Suppressor macrophage treated with lipopolysaccharide for 1 hour (primary cell): ENCODE measurements around the gene SLF2.

Experiments used
- DNase-seq, 3 donors: peaks; one replicate each; pipeline ENCODE4 v3.0.0-alpha.2; 2020 to 2022

The SLF2 gene

DNA sequence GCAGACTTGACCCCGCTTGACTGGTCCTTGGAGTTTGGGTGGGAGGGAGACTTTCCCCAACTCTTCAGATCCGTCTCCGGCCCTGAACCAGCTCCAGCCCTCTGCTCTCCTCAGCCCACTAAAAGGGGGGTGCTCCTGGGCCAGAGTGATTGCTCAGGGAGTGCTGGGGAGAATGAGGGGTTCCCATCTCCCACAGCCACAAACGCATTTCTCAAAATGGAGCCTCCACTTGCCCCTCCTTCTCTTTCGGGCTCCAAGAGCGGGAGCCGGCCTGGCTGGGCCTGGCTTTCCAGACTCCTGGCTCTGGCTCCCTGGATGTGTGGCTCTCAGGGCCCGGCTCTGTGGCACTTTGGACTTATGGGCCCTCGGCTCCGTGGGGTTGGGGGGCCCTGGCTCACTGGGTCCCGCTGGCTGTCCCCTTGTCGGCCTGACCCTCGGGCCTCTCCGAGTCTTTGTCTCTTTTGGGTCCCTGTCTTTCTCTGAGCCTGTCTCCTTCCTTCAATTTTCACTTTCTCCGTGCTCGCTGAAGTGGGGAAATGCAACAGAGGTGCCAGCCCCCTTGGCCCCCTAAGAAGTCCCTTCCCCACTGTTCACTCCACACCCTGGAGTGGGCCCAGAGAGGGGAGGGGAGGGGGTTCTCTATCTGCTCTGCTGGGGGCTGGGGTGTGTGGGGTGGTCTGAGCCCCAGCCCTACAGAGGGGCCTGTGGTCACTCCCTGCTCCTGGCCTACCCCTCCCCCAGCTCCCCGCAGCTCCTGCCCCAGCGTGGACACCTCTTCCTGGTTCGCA is 87.6 kb downstream of the SLF2 start:
- DNase-seq = peak in 2 of 3 donors; percentile 14 to 39

DNA sequence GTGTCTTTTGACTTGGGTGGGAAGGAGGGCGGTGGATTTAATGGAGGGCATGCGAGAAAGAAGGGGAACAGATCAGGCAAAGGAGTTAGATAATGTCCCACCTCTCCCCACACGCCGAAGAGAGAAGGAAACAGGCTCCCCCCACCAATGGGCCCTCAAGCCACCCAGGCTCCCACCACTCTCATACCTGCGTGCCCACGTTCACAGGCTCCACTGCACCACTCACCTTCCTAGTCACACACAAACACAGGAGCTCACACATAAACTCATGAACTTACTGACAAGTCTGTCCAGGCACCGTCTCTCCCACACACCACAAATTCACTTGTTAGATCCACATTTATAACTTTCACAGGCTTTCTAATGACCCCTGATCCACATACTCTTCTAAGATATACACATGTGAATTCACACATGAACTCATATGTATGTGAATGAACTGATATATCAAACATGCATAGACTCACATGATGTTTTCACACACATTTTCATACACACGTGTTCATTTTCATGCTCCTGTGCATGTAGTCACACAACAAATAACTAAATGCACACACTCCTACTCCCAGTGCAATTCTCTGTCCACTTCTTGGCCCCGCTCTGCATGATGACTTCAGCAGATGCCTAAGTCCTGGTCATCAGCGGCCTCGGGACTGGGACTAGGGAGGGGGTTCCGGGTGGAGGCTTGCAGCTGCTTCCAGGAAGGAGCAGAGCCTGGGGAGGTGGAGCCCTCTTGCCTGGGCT is 88.3 kb downstream of the SLF2 start:
- peak; percentile 69 to 87 (median 84) for DNase-seq

DNA sequence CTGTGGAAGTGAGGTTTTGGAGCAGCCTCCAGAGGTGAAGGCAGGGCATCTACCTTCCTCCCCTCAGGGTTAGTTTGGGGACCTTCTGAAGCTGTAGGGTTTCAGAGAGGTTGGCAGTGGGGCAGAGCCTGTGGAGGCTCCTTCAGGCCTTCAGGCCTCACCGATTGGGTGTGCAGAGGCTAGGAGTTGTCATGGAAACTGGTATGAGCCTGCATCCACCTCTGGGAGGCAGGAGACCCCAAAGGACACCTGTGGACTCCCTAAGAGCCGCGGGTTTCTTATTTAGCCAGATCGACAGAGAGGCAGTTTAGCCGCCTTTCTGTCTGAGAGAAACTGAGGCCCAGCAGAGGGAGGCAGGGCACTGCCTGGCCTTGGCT is 88.9 kb downstream of the SLF2 start:
- DNase-seq = no peak

DNA sequence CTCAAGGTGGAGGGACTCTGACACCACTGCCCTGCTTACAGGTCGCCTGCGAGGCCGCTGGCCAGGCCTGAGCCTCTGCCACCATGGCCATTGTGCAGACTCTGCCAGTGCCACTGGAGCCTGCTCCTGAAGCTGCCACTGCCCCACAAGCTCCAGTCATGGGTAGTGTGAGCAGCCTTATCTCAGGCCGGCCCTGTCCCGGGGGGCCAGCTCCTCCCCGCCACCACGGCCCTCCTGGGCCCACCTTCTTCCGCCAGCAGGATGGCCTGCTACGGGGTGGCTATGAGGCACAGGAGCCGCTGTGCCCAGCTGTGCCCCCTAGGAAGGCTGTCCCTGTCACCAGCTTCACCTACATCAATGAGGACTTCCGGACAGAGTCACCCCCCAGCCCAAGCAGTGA is 89.7 kb downstream of the SLF2 start:
- DNase-seq = no peak

DNA sequence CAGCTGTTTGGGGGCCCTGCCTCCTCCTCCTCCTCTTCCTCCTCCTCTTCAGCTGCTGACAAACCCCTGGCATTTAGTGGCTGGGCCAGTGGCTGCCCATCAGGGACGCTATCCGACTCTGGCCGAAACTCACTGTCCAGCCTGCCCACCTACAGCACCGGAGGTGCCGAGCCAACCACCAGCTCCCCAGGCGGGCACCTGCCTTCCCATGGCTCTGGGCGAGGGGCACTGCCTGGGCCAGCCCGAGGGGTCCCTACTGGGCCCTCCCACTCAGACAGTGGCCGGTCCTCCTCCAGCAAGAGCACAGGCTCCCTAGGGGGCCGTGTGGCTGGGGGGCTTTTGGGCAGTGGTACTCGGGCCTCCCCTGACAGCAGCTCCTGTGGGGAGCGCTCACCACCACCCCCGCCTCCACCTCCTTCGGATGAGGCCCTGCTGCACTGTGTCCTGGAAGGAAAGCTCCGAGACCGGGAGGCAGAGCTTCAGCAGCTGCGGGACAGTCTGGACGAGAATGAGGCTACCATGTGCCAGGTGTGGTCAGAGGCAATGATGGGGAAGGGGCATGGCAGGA is 91.0 kb downstream of the SLF2 start:
- DNase-seq = no peak

DNA sequence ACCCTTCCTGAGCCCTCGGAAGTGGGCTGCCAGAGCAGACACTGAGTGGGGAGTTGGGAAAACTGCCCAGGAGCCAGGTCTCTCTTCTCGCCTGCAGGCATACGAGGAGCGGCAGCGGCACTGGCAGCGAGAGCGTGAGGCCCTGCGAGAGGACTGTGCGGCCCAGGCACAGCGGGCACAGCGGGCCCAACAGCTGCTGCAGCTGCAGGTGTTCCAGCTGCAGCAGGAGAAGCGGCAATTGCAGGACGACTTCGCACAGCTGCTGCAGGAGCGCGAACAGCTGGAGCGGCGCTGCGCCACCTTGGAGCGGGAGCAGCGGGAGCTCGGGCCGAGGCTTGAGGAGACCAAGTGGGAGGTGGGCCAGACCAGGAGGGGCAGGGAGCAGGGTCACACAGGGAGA is 92.6 kb downstream of the SLF2 start:
- no peak for DNase-seq

DNA sequence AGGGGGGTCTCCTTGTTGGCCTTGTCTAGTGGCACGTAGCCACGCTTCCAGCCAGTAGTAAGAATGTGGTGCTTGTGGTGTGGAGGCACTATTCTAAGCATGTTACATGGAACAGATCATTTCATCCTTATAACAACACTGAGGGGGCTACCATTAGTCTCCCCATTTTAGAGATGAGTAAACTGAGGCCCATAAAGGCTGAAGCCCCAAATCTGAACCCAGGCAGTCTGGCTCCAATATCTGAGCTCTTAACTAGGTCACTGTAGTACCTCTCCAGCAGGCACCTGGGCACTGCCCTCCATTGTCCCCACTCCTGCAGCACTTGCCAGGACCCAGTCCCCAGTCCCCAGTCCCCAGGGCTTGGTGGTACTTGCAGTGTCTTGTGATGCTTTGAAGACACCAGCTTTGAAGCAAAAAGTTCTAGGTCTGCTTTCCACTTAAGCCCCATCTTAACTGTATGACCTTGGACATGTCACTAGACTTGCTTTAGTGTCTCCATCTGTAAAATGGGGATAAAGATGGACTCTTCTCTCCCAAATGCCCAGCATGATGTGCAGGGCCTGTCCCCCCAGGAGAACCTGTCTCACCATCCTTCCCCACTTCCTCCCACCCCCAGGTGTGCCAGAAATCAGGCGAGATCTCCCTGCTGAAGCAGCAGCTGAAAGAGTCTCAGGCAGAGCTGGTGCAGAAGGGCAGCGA is 93.3 kb downstream of the SLF2 start:
- no peak for DNase-seq

DNA sequence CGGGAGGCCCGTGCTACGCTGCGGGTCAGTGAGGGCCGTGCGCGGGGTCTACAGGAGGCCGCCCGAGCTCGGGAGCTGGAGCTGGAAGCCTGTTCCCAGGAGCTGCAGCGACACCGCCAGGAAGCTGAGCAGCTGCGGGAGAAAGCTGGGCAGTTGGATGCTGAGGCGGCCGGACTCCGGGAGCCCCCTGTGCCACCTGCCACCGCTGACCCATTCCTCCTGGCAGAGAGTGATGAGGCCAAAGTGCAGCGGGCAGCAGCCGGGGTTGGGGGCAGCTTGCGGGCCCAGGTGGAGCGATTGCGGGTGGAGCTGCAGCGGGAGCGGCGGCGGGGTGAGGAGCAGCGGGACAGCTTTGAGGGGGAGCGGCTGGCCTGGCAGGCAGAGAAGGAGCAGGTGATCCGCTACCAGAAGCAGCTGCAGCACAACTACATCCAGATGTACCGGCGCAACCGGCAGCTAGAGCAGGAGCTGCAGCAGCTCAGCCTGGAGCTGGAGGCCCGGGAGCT is 93.9 kb downstream of the SLF2 start:
- no peak for DNase-seq

DNA sequence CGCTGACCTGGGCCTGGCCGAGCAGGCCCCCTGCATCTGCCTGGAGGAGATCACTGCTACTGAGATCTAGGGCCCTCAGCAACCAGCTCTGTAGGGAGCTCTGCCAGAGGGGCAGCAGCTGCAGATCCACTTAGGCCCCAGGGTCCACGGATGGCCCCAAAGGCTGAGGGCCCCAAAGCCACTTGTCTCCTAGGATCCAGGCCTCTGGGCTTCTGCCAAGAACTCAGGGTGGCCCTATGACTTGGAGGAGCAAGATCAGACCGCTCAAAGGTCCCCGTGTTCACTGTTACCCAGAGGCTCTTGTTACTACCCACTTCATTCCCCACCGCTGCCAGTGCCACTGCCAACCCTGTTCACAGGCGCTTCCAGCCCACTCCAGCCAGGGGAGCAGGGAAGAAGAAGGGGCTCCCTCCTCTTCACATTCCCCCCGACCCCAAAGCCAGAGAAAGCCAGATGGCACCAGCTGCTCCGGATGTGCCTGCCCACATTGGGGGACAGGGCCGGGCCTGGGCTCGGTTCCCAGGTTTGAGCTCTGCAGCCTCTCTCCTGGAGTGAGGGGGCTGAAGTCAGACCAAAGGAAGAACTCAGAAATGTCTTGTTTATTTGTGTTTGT is 94.4 kb downstream of the SLF2 start:
- DNase-seq = no peak

DNA sequence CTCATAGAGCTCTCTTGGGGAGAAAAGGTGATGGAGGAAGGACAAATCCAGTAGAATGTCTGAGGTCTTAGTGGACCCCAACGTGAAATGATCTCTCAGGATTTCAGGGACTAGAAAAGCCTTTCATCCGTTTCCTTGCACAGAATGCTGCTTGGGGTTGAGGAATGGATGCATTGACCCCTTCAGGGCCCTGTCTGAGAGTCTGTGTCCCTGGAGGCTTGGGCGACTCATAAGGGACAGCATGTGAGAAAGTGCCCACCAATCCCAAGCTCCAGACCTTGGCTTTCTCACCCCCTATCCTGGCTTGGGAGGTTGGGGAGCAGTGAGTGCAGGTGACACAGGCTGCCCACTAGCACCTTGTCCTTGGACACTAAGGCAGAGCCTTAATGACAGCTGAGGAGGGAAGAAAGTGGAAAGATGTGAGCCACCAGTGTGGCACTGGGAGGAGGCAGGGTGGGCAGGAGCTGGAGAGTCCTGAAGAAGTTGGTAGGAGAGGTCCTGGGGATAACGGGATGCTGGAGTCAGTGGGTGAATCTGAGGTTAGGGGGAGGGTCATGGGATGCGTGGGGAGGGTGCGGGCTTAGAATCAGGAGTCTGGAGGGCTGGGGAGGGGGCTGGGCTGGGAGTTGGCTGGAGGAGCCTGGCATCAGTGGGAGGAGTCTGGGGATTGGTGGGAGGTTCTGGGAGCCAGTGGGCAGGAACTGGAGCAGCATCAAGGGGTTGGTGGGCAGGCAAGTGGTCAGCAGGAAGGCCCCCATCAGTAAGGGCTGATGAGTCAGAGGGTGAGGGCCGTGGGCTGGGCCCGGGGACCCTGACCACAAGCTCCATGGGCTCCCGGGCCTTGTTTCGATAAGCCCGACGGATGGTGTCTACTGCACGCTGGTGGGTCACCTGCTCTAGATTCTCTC is 95.4 kb downstream of the SLF2 start:
- DNase-seq = no peak

DNA sequence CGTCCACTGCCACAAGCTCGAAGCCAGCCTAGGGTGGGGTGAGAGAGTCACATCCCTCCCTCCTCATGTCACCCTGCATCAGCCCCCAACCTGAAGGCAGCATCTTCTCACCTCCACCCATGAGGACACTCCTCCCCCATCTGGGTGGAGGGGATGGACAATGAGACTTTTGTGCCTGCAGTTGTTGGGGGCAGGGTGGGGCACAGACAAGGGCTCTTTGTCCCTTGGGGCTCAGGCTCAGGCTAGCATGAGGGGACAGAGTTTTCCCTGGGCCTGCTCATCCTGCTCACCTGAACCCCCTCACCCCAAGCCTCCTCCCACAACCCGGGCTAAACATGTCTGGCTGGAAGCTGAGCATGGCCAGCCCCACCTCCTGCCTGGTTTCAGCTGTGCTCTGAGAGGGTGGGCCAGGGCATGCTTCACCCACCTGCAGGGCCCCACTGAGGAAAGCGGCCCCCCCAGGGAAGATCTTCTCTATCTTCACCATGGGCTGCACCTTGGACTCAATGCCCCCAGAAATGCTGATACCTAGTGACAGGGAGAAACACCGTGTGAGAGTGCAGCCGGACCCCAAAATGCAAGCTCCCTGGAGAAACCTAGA is 96.2 kb downstream of the SLF2 start:
- DNase-seq = no peak

DNA sequence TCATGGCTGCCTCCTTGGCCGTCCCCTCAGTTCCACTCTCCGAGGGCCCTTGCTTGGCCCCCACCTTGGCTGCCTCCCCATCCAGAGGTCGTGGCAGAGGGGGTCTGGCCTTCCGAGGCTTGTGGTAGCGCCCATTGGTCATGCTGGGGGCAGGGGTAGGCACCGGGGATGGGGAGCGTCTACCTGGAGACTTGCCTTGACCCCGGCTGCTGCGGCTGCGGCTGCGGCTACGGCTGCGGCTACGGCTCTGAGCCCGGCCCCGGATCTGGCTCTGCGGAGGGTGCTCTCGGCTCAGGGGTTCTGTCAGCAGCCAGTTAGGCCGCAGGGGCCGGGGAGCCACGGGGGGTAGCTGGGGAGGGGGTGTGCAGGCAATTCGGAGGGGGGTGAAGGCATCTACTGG is 97.6 kb downstream of the SLF2 start:
- DNase-seq = no peak

DNA sequence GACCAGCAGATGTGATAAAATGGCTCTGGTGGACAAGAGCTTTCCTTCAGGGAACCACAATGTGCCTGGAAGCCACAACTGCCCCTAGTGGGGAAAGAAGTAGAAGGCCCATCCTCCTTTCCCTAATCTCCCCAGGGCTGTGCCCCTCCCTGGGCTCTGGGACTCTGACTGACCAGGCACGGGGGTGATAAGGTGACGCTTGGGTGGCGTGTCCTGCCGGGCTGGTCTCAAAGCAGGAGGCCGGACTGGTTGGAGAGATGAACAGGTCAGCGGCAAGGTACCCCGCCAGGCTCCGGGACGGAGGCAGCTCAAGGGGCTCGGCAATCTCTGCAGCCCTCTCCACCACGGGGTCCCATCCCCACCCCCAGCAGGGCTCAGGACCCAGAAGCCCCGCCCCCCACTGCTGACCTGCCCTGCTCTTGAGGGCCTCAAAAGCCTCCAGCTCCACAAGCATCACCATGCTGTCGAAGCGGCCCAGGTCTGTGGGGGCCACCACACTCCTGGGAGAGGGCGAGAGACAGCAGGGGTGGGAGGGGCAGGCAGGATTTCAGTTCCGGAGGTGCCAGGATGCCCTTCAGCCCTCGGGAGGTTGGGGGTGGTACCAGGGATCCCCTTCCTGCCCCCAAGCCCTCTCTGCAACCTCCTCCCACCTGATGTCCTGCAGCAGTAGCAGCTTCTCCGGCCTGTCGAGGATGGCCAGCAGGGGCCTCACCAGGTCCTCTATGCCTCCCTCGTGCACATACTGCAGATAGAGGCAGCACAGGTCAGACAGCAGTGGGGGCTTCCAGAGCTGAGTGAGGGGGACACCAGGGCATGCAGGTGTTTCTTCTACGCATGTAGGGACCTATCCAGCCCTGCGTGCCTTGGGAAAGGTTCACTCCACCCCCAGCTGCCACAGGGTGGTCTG is 99.0 kb downstream of the SLF2 start:
- peak in 2 of 3 donors; percentile 32 to 34 for DNase-seq

DNA sequence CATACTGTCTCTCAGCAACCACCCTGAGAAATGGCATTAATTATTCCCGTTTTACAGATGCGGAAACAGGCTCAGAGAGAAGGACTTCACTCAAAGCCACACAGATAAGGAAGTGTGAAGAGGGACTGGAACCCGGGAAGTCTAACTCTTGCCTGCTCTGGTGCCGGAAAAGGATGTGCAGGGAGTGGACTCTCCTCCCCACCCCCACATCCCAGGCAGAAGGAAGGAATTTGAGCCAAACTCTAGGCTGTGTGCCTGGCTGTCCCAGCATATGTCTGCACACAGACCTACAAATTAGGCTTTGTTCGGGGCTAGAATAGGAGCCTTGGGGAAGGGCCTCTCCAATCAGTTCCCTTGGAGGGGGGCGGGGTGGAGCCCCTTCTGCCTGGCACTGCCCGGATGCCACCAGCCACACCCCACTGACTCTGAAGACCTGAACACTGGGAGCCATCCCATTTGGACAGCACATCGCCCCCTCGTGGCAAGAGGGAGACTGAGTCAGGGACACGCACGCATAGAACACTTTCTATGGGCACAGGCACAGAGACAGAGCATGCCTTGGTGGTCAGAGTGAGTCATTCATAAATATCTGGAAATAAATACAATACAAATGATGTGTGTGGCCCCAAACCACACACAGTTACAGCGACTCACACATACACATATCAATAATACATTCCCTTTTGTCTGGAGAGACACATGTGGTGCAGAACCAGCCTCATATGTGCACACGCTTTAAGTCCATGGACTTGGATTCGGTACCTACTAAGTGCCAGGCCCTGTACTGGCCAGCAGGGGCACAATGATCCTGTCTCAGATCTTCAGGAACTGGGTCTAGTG is 100.0 kb downstream of the SLF2 start:
- DNase-seq = peak; percentile 87 to 93 (median 90)

DNA sequence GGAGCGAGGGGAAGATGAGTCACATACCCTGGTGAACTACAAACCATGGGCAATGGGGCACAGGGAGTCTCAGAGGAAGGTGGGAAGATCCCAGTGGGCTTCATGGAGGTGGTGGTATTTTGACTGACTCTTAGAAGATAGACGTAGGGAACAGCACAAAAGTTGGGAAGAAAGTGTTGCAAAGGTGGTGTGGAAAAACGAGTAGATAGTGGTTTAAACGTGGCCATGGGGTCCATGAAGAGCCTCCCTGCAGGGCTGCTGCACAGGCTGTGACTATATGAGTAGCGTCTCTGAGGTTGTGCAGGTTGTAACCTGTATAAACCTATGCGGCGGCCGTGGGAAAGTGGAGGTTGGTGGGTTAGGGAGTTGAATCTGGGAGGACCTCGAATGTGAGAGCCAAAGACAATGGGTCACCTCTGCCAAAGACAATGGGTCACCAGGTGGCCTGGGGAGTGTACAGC is 100.6 kb downstream of the SLF2 start:
- no peak for DNase-seq

DNA sequence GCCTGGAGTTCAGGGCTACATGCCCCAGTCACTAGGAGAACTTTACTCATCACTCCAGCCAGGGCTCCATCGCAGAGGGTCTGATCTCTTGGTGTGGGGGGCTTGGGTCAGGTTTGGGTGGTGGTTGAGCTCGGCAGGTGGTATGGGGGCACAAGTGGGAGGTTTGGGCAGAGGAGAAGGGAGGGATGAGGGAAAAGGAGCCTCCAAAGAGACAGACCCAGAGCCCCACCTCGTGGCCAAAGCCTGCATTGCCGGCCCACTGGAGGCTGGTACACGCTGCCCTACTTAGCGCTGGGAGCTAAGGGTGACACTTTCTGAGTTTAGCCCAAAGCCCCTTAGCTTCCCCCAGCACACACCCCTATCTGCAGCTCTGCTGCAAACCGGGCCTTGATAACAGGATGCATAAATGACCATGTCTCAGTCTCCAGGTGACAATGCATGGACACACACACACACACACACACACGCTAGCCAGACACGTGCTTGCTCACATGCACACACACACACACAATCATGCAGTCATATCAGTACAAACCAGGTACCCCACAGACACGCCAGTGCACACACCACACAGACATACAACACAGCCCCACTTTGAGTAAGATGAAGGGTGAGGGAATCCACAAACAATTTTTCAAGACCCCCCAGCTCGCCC is 101.6 kb downstream of the SLF2 start:
- peak; percentile 77 to 85 (median 84) for DNase-seq
